ENCODE measurements around the gene B3GLCT. TPM values are rescaled to one million over a fixed set of nuclear protein-coding genes. Genes with fewer than 3 reads are reported as not detected.

Gene B3GLCT
- total and polyA plus RNA-seq, 8 donors, result 6.5 to 22.6 (median 16.1) TPM

- Histone ChIP-seq H3K36me3 (peaks cover 8 to 39% of the 10 kb centered on the region in 2 donors), H3K9me3 (no peaks in the 10 kb centered on the region), H3K27me3 (no peaks in the 10 kb centered on the region), H3K27ac (no peak overlapping the region), H3K4me1 (peaks cover 17 to 31% of the 10 kb centered on the region in 2 donors), H3K4me3 (peak overlapping the region in 1 of 2 donors; percentile 98)
- TF ChIP-seq CTCF (IDR thresholded peaks at IDR 0.05), result no peak
- no peak for DNase-seq
- ATAC-seq, result no peak
- intact Hi-C loops (cut with DNase I), result no loop called here
Observed at GRCh38 chr13:31159306-31159705, 40.5 kb upstream of the B3GLCT start.

GRCh38 chr13:31160857-31161556, 38.8 kb upstream of the B3GLCT start:
- peak overlapping the region; percentile 75 to 98 for H3K4me3 ChIP-seq
- H3K36me3 ChIP-seq, result peaks cover 0 to 22% of the 10 kb centered on the region in 2 donors
- peaks cover 17 to 31% of the 10 kb centered on the region in 2 donors for H3K4me1 ChIP-seq
- no peak for TF ChIP-seq CTCF (IDR thresholded peaks at IDR 0.05)
- H3K27ac ChIP-seq, result peak overlapping the region; percentile 91 to 100
- no peaks in the 10 kb centered on the region for H3K27me3 ChIP-seq
- ATAC-seq, result peak; percentile 50
- peak; percentile 64 to 89 (median 81) for DNase-seq
- no peaks in the 10 kb centered on the region for H3K9me3 ChIP-seq
- intact Hi-C loops (cut with DNase I), result no loop called here

GRCh38 chr13:31161557-31162150, 38.1 kb upstream of the B3GLCT start, which contains the start of gene HSPH1:
TSS of gene HSPH1 (minus strand) at chr13:31161904. CDS start at chr13:31161582, 322 bp downstream.
- TF ChIP-seq CTCF (IDR thresholded peaks at IDR 0.05), result no peak
- Histone ChIP-seq H3K27me3 (no peaks in the 10 kb centered on the region), H3K4me1 (peaks cover 17 to 31% of the 10 kb centered on the region in 2 donors), H3K4me3 (peak within 1 kb of the TSS; percentile 75 to 98), H3K36me3 (peaks cover 0 to 16% of the 10 kb centered on the region in 2 donors), H3K27ac (peak within 1 kb of the TSS; percentile 91 to 100), H3K9me3 (no peaks in the 10 kb centered on the region)
- DNase-seq (peak in 3 of 4 donors; percentile 97 to 99 (median 98)), ATAC-seq (peak; percentile 91)
- intact Hi-C loops (cut with DNase I), result no loop called here

GRCh38 chr13:31162151-31163008, 37.4 kb upstream of the B3GLCT start:
- DNase-seq (peak; percentile 96 to 99 (median 98)), ATAC-seq (peak; percentile 94)
- H3K4me3 ChIP-seq, result peak overlapping the region; percentile 75 to 98
- H3K27me3 ChIP-seq, result no peaks in the 10 kb centered on the region
- intact Hi-C loops (cut with DNase I), result no loop called here
- H3K4me1 ChIP-seq, result peaks cover 17 to 31% of the 10 kb centered on the region in 2 donors
- peaks cover 0 to 9% of the 10 kb centered on the region in 2 donors for H3K36me3 ChIP-seq
- peak overlapping the region; percentile 91 to 100 for H3K27ac ChIP-seq
- no peaks in the 10 kb centered on the region for H3K9me3 ChIP-seq
- no peak for TF ChIP-seq CTCF (IDR thresholded peaks at IDR 0.05)

Measured in left lung (tissue), 10 donors.